ENCODE data around the gene TNFRSF9. TPM values are rescaled to one million over a fixed set of nuclear protein-coding genes. Genes with fewer than 3 reads are reported as not detected.

TNFRSF9 gene
- total and polyA plus RNA-seq, 2 of the 8 experiments (the other 6 are each of a cell fraction or from before 2014, with no cell fraction given), result not detected

- TF ChIP-seq CHD7 (IDR thresholded peaks at IDR 0.05; ENCODE audit: insufficient replicate concordance, low read length) (no peak), KDM4A (IDR thresholded peaks at IDR 0.05; ENCODE audit: low read depth, low read length, severe bottlenecking) (no peak), CHD1 (IDR thresholded peaks at IDR 0.05; ENCODE audit: low read depth, low read length) (no peak), USF2 (IDR thresholded peaks at IDR 0.05; ENCODE audit: low read length) (no peak), SIX5 (IDR thresholded peaks at IDR 0.05; ENCODE audit: low read depth, low read length) (no peak), NRF1 (IDR thresholded peaks at IDR 0.05; ENCODE audit: low read depth, low read length) (no peak), PHF8 (conservative IDR thresholded peaks at IDR 0.05; ENCODE audit: low read depth, low read length) (no peak)
Observed at GRCh38 chr1:7871136-7871535, 69.5 kb downstream of the TNFRSF9 start (continued).

All from H1 (cell line).